AG08396 (cell line): ENCODE measurements around the gene MAPKAPK3.
A peak's percentile ranks its signal among the peaks of the same experiment; 100 is the strongest.

Experiments
- DNase-seq: peaks from one replicate; pipeline ENCODE4 v3.0.0; 2012; ENCODE audit warnings: low spot score, mixed read lengths

MAPKAPK3 gene

DNA sequence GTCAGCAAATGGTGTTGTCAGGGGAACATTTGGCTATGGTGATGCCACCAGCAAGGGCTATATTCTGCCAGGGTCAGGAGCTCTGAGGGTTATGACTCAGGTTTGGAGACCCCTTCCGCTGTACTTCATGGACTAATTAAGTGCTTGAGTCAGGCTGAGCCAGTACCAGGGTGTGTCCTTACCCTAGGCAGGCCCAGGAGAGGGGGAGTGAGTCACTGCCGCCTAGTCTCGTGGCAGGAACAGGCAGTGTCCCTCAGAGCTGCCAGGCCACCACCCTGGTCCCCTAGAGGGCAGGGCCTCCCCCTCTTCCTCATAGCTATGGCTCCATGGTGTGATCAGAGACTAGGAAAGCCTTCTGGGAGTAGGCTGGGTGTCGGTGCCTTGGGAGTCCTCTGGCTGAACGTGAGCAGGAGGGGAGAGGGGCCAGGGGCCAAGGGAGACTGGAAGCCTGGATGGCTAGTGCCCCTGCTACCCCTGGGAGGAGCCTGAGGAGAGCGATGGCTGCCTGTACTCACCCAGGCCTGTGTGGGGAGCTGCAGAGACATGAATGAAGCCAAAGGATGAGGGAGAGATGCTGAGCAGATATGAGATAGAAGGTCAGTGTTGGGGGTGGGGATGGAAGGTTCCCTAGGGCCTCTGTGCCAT is 10.6 kb downstream of the MAPKAPK3 start:
- peak; percentile 62 for DNase-seq

DNA sequence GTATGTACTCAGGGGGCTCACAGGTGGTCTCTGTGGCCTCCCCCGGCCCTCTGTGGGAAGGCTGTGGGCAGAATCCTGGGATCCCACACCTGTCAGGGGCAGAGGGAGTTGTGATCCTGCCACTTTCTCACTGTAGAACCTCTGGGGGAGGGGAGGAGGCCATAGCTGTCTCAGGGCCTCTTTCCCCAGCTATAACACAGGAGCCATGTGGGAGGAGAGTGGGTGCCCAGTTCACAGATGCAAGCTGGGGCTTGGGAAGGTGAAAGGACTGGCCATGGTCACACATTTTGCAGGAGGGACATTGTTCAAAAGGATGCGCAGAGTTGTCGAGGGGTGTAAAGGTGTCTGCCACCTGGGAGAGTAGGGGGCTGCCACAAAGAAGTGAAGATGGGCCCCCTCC is 11.7 kb downstream of the MAPKAPK3 start:
- no peak for DNase-seq

DNA sequence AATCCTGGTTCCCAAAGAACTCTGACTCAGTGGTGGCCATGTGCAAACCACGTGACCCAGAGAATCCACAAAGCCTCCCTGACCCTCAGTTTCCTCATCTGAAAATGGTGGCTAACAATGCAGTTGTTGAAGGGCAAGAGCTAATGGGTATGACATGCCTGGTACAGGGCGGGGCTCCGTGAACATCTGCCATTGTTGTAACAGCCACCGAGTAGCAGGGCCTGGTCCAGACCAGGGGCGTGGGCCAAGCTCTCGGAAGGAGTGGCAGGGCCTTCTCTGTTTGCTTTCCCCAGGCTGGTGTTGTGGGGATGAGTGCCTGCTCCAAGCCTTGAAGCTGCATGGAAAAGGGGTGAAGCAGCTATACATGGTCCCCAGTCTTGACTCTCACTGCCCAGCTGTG is 13.4 kb downstream of the MAPKAPK3 start:
- no peak for DNase-seq

DNA sequence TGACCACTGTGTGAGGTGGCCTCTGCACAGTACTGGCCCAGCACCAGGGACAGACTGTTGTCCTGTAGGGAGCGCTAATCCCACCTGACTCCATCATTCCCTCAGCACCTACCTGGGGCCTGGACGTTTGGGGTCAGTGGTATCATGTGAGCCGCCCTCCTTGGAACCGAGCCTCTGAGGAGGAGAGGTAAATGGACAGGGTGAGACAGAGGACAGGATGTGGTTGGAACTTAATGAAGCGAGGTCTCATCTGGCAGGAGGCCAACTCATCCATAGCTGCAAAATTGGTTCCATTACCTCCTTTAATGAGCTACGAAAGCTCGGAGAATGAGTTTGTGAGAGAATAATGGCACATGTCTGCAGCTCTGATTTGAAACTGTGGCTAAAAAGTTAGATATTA is 13.9 kb downstream of the MAPKAPK3 start:
- DNase-seq, result no peak

DNA sequence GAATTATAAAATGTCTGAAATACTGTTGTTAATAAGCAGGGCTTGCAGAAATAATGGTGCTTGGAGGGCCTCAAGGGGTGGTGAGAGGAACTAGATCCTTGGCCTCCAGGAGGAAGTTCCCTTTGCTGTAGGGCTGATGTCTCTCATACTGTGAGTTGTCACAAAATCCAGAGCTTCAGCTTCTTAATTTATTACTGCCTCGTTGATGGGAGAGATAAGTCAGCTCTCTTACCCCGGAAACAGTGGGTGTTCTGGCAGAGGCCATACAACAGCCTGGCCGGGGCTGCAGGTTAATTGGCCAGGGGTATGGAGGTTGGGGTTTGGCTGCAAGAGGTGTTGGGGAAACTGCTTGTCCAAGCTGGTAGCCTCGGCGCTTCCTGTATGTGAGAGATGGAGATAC is 15.5 kb downstream of the MAPKAPK3 start:
- DNase-seq, result no peak

DNA sequence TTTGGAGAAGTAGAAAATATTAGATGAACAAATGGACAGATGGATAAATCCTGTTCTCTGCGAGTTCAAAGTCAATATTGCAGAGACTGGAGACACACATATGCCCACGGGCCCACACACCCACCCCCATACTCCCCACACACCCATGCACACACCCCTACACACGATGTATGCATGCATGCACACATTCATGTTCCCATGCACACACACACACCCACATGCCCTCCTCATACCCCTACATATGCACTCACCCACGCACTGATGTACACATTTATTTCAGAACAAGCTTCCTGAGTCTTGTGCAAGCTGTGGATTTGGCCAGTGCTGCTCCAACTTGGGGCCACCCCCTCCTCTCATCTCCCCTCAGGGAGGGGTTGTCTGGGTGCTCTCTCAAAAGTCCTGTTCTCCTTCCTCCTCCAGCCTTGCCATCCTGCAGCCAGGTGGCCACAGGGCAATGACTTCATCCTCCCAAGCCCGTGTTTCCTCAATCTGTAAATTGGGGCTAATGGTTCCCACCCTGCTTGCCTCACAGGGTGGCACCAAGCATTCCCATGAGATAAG is 16.4 kb downstream of the MAPKAPK3 start:
- DNase-seq, result no peak

DNA sequence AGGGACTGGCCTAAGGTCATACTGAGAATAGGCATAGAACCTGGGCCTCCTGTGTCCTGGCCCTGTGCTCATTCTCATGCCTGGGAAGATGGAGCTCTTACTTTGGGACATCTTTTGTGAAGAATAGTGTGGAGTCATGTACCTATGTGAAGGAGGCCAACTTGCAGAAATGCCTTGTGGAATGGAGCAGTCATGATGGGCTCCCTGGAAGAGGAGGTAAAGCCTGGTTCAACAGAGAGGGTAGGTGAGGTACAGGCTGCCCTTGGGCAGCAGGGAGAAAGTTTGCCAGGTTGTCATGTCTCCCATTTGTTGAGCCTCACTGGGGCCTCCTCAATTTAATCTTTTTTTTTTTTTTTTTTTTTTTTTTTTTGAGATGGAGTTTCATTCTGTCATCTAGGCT is 18.1 kb downstream of the MAPKAPK3 start:
- no peak for DNase-seq

DNA sequence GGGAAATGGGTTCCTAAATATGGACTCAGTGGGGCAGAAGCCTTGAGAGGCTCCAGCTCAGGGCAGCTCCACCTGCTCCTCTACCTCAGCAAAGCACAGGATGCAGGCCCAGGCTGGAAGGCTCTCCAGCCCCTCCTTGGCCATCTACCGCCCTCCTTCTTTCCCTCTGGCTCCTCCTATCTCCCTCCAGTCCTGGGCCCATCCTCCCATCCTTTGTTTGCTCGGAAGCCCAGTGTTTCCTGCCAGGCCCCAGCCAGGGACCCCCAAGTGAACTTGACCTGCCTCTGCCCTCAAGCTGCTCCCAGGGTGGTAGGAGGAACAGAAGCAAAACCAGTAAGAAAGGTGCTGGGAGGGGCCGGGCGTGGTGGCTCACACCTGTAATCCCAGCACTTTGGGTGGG is 20.1 kb downstream of the MAPKAPK3 start:
- DNase-seq, result no peak

DNA sequence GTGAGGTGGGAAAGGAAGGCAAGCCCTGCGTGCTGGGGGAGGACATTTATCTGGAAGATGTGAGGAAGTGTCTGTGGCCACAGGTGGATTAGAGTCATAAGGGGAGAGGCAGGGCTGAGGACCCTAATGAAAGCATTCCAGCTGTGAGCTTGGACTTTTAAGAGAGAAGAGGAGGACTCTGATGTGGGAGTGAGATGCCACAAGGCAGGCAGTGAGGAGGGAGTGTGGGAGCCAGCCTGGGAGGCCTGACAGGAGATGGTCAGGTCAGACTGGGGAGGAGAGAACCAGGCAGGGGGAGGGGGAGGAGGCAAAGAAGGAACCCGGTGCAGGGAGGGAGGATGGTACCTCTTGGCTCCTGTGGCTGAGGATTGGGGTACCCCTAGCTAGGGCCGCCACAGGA is 21.0 kb downstream of the MAPKAPK3 start:
- DNase-seq, result no peak

DNA sequence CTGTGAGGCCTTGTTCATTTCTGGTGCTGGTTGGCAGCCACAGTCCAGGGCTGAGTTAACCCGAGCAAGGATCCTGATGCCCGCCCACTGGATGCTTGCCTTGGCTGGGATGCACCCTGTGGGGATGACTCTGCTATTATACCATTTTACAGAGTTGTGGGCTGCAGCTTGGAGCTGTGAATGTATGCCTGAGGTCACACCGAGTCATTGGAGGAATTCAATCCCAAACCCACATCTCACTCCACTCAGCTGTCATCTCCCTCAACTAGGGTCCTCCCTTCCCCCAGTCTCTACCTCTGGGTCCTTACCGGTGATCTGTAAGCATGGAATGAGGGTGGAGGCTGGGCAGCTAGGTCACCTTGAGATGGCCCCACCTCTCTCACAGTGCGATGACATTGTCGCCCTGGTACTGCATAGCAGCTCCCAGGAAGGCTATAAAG is 22.1 kb downstream of the MAPKAPK3 start:
- DNase-seq, result peak; percentile 78

DNA sequence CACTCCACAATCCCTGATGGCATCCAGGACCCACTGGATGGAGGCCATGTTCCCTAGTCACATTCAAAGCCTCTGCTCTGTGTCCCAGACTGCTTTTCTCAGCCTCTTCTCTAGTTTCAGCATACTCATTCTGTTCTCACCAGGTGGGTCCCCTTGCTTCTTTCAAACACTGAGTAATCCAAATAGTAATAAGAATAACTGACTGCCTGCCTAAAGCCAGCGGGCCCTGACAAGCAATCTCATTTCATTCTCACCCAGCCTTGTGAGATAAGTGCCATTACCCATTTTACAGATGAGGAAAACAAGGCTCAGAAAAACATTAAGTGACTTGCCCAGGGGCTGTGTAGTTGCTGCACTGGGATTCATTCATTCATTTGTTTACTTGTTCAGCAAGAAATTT is 25.4 kb downstream of the MAPKAPK3 start:
- no peak for DNase-seq

DNA sequence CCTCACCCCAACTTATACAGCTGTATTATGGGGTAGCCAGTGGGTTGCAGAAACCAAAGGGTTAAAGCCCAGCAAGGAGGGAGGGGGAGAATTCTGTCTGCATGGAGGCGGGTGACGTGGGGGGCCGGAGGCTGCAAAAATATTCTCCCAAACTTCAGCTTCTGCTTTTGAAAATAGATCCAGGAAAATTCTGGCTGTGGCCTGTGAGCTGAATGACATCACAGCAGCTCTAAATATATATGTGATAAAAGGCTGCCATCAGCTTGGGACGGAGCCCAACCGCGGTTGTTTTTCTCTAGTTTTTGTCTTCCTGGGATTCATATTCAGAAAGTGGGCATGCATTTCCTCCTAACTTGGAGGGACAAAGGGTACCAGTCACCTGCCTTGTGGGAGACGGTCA is 27.6 kb downstream of the MAPKAPK3 start:
- no peak for DNase-seq

DNA sequence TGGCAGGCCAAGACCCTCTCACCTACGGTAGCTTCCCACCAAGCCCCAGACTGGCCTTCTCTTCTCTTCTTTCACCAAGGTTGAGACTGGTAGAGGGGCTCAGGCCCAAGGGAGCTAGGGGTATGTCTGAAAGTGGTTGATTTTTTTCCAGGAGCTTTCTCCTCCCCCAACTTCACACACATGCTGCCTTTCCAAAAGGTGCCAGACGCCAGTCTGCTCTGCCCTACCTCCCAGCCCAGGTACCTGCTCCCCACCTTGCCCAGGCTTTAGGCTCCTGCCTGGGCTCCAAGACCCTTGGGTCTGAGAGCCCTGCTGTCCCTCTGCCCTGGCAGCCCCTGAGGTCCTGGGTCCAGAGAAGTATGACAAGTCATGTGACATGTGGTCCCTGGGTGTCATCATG is 28.4 kb downstream of the MAPKAPK3 start:
- DNase-seq, result no peak

DNA sequence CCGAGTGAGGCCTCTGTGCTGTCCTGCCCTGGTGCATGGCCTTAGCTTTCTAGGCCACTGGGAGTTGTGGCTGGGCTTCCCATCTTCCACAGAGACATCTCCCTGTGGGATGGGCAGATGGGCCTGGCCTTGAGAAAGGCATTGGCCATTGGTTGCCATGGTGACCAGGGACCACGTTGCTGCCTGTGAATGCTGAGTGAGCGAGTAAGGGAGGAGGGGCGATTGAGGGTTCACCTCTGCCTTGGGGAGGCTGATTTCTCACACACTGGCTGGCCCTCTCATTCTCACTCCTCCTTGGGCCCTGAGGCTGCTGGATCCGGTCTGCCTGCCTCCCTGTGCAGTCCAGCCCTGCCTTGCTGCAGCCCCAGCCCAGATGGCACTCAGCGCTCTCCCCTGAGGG is 31.4 kb downstream of the MAPKAPK3 start:
- DNase-seq, result no peak

DNA sequence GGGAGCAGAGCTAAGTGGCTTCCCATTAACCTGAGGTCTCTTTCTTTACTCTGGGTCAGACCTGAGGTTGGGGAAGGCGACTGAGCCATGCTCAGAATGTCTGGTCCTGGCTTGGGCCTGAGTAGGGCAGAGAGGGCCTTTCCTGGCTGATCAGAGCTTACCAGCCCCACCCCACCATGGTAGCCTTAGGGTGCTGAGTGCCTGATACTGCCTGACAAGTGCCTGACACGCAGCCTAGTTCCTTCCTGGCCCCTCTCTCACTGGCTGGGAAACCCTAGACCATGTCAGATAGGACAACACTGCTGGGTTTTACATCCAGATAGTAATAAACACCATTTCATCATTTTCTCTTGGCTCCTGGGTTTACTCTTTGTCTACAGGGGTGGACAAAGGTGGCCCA is 32.0 kb downstream of the MAPKAPK3 start:
- no peak for DNase-seq

DNA sequence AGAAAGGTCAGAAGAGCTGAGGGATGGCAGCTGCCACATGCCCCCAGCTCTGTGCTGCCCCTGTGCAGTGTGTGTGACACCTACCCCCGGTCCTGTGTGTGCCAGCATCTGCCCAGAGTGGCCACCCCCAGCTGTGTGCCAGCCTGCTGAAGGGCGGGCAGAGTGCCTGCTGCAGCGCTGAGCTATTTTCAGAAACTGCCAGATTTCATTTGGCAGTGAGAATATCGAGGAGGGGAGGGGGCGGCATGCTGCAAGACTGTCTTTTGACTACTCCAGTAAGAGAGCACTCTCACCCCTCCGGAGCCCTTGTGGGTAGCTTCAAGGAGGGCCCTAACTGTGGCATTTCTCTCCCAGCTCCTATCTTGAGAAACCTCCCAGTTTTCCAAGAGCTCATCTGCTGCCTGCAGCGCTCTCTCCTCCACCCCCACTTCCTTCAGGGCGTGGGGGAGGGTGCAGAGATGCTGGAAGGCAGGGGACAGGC is 32.5 kb downstream of the MAPKAPK3 start:
- DNase-seq, result no peak

DNA sequence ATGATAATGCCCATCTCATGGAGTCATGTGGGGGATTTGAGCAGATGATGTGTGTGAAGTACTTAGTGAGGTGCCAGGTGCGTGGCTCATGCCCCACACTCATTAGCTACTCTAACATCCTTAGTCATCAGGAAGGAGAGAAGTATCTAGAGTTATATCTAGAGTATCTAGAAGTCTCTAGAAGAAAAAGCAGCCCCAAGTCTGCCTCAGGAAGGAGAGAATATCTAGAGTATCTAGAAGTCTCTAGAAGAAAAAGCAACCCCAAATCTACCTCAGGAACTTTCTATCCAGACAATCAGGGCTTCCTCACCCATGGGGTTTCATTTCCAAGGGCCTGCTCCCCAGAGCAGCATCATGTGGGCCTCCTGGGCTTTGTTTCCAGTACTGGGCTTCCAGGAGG is 33.1 kb downstream of the MAPKAPK3 start:
- no peak for DNase-seq

DNA sequence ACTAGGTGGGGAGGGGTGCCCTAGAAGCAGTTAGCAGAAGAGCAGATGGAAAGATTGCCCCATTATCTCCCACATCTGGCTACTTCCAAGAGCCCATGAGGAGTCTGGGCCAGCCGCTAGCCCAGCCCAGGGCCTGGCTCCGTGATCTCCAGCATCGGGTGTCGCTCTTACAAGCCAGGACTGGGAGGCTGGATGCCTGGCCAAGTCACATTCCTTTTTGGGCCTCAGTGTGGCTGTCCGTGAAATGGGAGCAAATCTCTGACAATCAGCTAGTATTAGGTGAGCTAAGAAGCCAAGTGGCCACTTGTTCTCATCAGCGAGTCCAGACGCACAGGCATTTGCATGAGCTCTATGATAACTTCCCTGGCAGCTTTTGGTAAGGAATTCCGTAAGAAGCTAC is 34.5 kb downstream of the MAPKAPK3 start:
- no peak for DNase-seq

DNA sequence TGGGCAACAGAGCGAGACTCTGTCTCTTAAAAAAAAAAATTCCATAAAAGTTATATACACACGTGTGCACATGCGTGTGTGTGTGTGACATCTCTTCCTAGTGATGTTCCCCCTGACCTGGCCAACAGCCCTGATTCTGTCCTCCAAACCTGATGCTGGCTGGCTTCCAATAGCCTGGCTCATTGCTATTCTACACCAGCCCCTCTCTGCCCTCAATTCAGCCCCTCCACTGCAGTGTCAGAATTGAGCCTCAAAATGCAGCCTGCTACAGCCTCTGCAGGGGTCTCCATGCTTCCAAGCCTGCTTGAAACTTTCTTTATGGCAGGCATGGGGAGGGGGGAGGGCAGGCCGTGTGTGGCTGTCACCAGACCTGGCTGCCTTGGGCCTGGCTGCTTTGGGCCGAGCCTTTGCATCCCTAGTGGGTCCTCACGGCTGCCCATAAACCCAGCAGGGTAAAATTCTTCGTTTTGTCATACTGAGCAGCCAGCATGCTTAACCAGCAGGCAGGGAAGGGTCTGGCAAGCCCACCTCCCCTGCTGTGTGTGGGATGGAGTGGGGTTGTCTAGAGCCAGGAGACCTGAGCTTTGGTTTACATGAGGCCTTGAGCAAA is 35.1 kb downstream of the MAPKAPK3 start:
- DNase-seq, result no peak

DNA sequence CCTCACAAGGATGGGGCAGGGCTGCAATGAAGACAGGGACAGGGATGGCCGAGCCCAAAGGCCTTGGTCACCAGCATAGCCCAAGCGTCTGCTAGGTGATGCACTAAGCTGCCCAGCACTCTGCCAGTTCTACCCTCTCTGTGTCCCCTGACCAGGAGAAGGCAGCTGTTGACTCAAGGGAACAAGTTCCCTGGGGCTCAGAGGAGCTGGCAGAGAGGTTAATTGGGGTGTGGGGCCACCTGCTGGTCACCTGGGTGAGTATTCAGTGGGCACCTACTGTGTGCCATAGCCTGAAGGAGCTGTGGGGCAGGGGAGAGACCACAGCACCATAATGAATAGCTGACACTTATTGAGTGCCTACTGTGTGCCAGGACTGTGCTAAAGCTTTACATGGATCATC is 35.8 kb downstream of the MAPKAPK3 start:
- no peak for DNase-seq

DNA sequence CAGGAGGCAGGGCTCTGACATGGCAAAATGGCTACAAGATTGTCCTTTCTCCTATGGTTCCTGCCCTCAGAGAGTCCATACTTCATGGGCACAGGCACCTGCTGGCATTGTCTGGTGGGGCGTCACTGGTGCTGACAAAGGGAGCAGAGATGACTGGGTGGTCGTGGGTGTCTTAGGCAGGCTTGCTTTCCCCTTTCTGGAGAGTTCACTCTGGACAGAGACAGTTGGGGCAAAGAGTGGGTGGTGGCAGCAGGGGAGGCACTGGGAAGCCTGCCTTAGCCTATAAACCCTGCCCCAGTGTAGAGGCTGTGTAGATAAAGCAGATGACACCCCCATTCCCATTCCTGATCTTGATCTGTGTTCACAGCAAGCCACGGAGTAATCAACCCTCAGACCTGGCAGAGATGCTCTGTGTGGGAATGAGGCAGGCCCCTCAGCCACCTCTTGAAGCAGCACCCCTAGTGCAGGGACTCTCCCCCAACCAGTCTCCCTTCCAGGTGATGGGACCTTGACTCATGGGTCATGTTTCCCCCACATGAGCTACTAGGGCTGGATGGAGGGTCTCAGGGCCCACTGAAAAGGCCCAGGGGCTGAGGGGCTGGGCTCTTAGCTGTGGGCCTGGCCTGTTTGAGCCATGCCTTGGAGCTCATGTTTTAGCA is 37.1 kb downstream of the MAPKAPK3 start:
- no peak for DNase-seq

DNA sequence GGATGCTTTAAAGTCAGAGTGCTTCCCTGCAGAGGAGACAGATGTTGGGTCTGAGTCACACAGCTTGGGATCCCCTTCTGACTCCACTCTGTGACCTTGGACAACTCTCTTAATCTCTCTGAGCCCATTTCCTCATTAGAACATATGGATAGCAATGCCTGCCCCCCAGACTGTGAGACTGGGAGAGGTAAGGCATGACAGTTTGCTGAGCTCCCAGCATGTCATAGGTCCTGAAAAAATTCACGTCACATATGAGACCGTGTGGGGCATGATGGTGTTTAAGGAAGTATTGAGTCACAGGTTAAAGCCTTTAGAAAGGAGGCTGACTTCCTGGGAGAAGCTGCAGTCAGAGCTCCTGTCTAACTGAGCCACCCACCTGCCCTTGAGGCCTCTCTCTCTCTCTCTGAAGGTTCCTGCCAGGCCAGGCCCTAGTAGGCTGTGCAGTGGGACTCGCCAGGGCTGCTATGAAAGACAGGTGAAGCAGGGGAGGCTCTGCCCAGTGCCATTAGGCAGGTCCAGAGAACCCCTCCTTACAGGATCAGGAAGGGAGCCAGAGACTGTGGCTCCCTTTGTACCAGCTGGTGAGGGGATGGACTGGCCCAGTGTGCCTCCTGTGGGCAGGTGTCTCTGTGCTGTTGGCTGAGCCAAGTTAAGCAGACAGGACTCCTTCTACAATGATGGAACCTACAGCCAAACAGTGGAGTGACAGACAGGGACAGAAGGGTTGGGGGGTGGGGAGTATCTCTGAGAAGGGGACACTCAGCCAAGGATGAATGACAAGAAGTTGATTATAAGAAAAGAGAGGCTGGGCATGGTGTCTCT is 38.3 kb downstream of the MAPKAPK3 start:
- DNase-seq, result no peak
